GM19452 (cell line): ENCODE data around the gene SYT8.

Experiments
- ATAC-seq: cut with Tn5 transposase; IDR thresholded peaks from one replicate; pipeline ENCODE4 v1.9.1; 2021; ENCODE audit not compliant: unreplicated experiment

SYT8 gene

DNA sequence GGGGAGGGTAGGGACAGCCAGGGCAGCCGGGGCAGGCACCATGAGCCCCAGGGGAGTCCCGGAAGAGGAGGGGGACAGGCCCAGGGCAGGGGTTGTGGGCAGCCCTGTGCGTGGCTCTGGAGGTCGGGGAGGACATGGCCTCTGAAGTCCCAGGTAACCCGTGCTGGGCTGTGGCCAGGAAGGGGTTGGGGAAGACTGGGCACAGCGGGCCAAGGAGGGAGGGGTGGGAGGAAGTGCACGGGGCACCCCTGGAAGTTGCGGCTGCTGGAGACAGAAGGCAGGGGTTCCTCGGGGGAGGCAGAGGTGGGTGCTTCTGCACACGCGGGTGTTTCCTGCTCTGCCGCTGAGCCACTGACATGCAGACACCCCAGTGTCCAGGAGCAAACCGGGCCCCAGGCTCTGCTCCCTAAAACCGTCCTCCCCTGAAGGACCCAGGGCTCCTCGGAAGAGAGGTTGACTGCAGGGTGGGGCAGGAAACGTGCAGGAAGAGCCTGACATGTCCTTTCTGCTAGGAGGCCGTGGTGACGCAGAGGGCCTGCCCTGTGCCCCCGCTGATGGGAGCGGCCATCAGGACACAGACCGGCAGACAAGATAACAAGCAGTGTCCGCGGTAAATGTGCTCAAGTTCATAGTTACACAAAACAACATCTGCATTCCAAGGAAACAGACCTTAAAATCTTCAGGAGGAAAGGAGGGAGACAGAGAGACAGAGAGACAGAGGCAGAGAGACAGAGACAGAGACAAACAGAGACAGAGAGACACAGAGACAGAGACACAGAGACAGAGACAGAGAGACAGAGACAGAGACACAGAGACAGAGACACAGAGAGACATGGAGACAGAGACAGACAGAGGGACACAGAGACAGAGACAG lies 9.7 kb downstream of the SYT8 start:
- no peak for ATAC-seq

- no peak for ATAC-seq
These were observed 10.3 kb downstream of the SYT8 start for GRCh38 chr11:1845095-1845429.

DNA sequence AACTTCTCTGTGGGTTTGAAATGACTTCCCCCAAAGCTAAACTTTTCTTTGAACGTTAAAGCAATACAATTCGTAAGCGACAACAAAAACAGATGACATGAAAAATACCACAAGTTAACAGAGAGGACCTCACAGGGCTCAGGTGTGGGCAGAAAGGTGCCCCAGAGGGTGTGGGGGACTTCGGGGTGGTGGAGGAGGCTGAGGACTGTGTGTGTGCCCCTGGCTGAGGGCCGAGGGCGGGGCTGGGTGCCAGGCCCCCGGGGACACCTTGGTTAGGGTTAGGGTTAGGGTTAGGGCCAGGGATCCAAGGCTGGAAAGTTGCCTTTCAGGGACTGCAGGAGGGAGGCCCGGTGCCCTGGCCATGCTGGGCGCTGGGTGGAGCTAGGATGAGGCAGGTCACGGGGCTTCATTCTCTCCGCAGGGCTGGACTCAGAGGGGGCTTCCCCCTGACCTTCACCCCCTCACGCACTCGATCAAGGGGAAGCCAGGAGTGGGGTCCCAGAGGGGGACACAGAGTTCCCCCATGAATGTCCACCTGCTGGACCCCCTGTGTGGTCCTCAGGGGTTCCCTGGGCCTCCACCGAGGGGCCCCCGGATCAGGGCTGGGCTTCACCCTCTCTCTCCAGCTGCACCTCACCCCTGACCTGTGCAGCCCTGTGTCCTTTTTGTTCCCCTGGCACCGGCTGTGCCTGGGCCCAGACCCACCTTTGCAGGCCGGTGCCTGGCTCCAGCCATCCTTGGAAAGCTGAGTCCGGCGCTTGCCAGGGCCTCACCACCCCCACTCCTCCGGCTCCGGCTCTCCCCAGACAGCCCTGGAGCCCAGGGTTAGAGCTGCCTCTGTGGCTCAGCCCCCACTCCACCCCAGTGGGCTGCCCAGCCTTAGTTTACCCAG lies 11.0 kb downstream of the SYT8 start:
- no peak for ATAC-seq

GRCh38 chr11:1846453-1846932 lies 11.7 kb downstream of the SYT8 start:
- no peak for ATAC-seq

DNA sequence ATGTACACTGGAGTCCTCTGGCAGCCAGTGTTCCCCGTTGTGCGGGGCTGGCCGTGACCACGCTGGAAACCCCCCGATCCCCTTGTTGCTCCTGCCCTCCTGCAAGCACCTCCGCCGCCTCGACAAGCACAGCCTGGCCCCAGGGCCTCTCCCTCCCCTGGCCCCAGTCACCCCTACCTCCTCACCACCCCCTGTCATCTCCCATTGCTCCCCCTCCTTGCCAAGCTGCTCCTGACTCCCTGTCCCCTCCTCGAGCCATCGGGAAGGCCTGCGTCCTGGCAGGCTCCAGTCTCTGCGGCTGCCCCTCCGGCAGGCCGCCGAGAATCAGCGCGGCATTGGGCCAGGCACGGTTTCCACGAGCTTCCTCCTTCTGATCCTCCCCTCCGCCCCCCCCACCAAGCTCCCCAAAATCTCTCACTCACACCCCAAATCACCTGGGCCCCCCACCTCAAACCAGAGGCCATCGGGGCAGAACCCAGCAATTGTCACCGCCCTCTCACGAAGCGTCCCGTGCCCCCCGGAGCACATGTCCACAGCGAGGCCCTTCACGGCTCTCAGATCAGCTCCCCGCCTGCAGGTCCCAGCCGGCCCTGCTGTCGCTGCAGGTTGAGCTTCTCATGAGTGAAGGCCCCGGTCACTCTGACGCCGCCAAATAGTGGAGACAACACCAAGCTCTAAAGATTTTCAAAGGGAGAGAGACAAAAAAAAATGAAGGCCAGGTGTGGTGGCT lies 12.4 kb downstream of the SYT8 start:
- ATAC-seq: no peak

- ATAC-seq: no peak
These were observed 13.3 kb downstream of the SYT8 start for GRCh38 chr11:1847926-1848639.

DNA sequence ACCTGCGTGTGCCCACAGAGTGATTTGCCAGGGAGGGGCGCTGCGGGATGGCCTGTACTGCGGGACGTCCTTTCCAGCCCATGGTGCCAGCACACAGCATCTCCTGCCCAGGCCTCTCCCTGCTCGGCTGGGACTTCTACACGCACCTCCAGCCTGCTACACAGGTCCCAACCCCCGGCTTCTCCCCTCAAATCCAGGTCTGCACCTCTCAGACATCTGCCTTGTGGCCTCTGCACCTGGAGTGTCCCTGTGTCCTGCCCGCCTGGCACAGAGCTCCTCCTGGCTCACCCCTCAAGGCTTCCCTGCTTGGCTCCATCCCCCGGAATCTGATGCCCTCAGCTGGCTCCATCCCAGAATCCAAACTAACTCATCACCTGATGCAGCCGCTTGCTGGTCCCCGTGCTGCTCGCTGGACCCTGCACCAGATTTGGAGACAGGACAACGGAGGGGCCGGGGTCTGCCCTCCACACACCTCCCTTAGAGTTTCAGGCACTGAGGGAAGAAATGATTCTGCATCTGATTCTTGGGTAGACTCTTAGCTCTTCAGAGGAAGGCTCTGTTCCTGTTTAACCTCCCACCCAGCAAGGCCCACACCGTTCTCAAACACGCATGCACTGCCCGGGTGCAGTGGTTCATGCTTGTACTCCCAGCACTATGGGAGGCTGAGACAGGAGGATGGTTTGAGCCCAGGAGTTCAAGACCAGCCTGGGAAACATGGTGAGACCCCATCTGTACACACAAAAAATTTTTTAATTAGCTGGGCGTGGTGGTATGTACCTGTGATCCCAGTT lies 14.0 kb downstream of the SYT8 start:
- no peak for ATAC-seq

DNA sequence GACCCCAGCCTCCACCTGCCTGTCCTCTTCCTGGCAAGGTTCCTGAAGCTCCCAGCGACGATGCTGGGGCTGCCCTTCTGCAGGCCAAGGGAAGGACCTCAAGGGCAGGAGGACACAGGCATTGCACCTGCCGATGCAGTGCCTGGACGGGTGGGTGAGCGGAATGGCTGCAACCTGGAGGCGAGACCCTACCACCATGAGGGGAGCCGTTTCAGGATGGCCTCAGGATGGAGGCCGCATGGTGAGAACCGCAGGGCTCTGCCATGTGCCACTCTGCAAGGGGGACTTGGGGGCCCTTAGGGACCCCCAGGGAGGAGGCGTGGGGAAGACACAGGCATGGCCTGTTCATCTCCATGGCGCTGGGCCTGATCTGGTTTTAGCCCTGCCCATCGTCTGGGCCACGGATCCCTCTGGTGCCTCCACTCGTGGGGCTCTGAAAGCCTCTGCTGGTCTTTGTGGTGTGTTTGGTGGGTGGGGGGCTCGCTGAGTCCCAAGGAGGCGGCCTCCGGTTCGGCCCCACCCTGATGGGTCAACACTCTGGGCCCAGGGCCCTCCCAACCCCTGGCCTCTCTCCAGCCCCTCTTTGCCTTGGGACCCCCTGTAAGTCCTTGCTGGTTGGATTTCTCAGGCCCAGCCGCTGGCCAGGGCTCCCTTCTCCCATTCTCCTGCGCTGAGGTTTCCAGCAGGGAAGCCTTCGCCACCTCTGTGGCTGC lies 16.8 kb downstream of the SYT8 start:
- ATAC-seq: no peak

DNA sequence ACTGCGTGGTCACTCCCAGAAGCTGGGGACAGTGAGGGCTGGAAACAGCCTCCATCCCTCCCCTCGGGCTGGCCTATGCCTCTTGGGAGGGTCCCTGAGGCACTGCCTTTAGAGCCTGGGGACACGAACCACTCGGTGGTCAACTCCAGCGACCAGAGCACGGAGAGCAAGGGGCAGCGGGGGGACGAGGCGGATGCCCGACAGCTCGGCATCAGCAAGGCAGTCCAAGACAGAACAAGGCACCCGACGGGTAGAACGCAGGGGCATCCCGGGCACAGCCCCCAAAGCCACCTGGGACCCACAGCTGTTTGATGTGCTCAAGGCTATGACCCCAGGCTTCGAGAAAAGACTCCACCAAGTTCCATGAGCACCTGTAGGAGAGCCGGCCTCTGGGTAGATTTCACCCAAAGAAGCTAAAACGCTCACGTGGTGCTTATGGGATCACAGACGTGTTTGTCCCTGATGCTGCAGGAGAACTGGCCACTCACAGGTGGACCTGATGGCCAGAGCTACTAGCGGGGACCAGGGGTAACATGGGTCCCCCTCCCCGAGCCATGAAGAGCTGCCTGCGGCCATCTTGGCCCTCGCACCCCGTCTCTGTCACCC lies 17.6 kb downstream of the SYT8 start:
- peak; percentile 0 for ATAC-seq

DNA sequence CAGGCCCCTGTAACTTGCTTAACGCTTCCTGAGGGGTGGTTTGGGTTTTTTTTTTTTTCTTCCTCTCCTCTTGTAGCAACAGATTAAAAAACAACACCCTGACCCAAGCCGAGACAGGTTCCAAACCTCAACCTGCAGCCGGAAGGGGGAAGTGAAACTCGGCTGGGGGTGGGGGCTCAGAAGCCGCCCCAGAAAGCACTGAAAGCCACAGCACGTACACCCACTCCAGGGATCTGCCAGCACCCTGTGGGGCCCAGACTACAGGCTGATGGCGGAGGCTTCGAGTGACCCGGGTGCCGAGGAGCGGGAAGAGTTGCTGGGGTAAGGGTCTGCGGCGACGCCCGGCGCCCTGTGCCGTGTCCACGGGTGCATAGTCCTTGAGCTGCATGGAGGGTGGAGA lies 18.1 kb downstream of the SYT8 start, which contains the start of gene LSP1:
TSS of gene LSP1 (plus strand) at position 208 of the 400 bp plus-strand sequence. CDS start at position 269, 61 bp downstream.
- peak; percentile 38 for ATAC-seq

DNA sequence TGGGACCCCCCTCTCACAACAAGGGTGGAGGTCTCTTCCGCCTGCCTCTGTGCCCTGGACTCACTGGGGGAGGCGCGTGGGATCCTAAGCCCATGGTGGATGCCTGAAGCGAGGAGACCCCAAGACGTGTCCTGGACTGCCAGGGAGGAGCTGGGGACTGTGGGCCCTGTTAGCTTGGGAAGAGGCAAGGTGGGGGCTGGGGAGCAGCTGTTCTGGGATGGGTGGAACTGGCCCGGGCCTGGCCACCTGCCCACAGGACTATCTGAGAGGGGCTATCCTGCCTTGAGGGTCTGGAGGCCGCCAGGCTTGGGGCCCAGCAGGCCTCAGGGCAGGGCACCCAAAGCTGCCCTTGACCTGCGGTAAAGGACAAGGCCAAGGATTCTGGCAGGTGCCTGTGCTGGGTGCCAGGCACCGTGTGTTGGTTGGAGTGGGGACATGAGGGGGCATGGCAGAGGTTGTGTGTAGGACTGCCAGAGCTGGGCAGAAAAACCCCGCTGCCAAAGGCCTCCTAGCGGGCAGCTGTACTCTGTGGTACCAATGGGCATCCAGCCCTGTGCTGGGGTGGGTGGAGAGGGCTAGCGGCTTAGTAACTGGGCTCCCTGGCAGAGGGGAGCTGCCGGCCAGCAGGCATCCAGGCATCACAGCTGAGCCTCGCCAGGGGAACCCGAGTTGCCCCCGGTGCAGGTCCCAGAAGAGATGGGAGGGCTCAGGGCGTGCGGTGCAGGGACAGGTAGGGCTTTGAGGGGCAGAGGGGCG lies 18.8 kb downstream of the SYT8 start:
- no peak for ATAC-seq

DNA sequence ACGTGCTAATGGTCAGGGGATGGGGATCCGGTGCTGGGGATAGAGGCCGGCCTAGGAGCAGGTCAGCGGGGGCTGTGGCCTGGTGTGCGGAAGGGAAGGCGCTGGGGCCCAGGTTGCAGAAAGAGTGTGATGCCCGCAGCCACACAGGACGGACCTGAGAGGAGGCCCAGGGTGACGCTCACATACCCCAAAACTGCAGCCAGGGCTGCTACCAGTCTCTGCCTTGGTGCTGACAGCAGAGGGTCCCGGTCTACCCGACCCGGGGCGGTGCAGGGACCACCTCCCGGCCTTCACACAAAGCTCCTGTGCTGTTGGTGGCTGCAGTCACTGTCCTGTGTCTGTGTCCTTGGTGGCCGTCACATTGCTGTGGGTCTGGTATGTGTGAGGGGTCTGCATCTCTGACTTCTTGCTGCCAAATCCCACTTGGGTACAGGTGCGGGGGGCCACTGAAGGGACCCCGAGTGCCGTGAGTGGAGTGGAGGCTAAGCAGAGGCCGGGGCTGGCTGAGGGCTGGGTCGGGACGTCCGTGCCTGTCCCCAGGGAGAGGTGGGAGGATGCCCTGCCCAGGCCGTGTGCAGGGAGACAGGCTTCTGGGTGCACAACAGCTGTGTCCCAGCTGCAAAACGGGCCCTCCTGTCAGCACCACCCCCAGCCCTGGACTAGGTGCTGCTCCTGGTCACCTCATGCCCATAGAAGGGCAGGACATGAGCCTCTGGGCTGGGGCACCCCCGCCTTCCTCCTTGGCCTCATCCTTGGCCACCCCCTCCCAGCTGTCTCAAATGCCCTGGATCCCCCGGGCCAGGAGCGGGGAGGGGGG lies 19.6 kb downstream of the SYT8 start:
- ATAC-seq: peak; percentile 24

DNA sequence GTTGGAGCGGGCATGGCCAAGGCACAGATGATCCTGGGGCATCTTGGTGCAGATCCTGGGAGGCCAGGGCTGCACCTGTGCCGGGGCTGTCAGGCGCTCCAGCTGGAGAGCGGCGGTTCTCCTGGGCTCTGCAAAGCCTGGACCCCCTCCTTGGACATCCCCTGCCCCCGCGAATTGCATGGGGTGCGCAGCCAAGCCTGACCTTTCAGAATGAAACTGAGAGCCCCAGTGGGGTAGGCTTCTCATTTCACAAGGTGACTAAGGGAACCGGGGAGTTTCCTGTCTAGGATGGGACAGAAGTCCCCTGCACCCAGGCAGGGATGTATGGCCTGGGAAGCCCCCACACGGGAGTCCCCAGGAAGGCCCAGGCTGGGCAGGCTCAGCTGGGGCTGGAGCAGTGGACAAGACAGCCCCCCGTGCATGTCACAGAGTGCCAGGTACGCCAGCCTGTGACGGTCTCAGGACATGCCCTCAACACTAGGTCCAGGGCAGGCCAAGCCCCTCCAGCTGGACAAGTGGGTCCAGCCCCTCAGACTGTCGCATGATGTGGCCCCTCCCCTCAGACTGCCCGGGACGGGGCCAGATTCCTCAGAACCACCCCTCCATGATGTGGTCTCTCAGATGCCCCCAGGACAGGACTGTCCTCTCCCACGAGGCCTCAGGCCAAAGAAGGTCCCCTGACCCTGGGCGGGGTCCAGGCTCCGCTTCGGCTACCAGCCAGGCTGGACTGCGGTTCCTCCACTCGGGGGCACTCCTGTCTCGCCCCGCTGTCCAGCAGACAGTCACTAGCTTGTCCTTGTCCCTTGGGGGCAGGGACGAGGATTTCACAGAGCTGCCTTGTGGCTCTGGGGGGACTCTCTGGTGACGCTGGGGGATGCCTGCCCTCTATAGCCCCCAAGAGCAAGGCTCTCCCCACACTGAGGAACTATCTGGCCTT lies 20.4 kb downstream of the SYT8 start:
- ATAC-seq: peak; percentile 35

GRCh38 chr11:1855886-1856265 lies 21.1 kb downstream of the SYT8 start:
- no peak for ATAC-seq

GRCh38 chr11:1856306-1857005 lies 21.7 kb downstream of the SYT8 start:
- ATAC-seq: no peak
